Omental fat pad (tissue), 4 donors: ENCODE measurements around the gene TPH1. TPM values are rescaled to one million over a fixed set of nuclear protein-coding genes. Genes with fewer than 3 reads are reported as not detected.
"Not testable (repeated sequence)": the region's sequence is repeated elsewhere in the genome, so short reads cannot be mapped to it uniquely, and the experiment has no call there.

Experiments
- ATAC-seq: fragments of 150-250 bp; one replicate; pipeline ENCODE4 v1.9.1; 2016; ENCODE audit warnings: mild to moderate bottlenecking, moderate library complexity; ENCODE audit not compliant: low FRiP score
- DNase-seq: peaks from one replicate; pipeline ENCODE4 v3.0.0-alpha.2; 2019; ENCODE audit warnings: low spot score
- CTCF ChIP-seq, 3 donors: fragments of 450-650 bp; IDR thresholded peaks; one replicate each; pipeline ENCODE4 v1.5.1; 2016 to 2017; ENCODE audit warnings: antibody characterized with exemption in 3 of 3, mild to moderate bottlenecking in 3 of 3, moderate library complexity in 2 of 3
- total RNA-seq, 4 donors: library from RNA; depleted of rRNA; stranded (reverse); fragments of >200 nt; gene quantifications; one replicate each; pipeline ENCODE4 v1.1.0, GENCODE V29; 2016

The TPH1 gene
- total RNA-seq, 4 donors from 2014 or later, result 0.19 to 0.47 (median 0.31) TPM

- TF ChIP-seq CTCF (IDR thresholded peaks at IDR 0.05), result no peak
- no peak for DNase-seq
- ATAC-seq, result no peak
Observed at GRCh38 chr11:18005376-18006129, 40.5 kb downstream of the TPH1 start.

GRCh38 chr11:18001191-18001590 is 44.9 kb downstream of the TPH1 start:
- ATAC-seq, result no peak
- no peak for TF ChIP-seq CTCF (IDR thresholded peaks at IDR 0.05)
- DNase-seq, result no peak

GRCh38 chr11:18000760-18001159 is 45.3 kb downstream of the TPH1 start:
- ATAC-seq (no peak), DNase-seq (no peak)
- no peak for TF ChIP-seq CTCF (IDR thresholded peaks at IDR 0.05)

GRCh38 chr11:18000128-18000527 is 45.9 kb downstream of the TPH1 start:
- not testable (repeated sequence) for DNase-seq, ATAC-seq

Other genes with a start within 250 kb of the TPH1 start
- 10 to 100 TPM; 18.9 to 23.9 (median 20.6) TPM for gene SERGEF, start 33.2 kb downstream of the TPH1 start, total RNA-seq
- gene SAAL1, start 59.8 kb upstream of the TPH1 start, total RNA-seq, result 10 to 100 TPM in 2 of 4 donors, 1 to 10 TPM in 2; 6.6 to 13.2 (median 9.8) TPM
- not detected for gene MRGPRX3, start 86.3 kb upstream of the TPH1 start, total RNA-seq
- not detected for gene MRGPRX4, start 126.6 kb upstream of the TPH1 start, total RNA-seq
- 1 to 10 TPM in 1 of 4 donors, under 1 TPM in 1, not detected in 2; 0.74 to 3.2 TPM for gene SAA4, start 190.5 kb upstream of the TPH1 start, total RNA-seq
- gene SAA2, start 202.4 kb upstream of the TPH1 start, total RNA-seq, result 100 to 1,000 TPM in 3 of 4 donors, 10 to 100 TPM in 1; 37.2 to 515 (median 246) TPM
- 1,000 to 10,000 TPM in 1 of 4 donors, 100 to 1,000 TPM in 3; 170 to 1,717 (median 790) TPM for gene SAA1, start 220.0 kb upstream of the TPH1 start, total RNA-seq